ENCODE results near the gene ZBTB46. TPM values are rescaled to one million over a fixed set of nuclear protein-coding genes. Genes with fewer than 3 reads are reported as not detected.
"Not testable (repeated sequence)": the region's sequence is repeated elsewhere in the genome, so short reads cannot be mapped to it uniquely, and the experiment has no call there.

Gene ZBTB46
- total RNA-seq, 2 experiments from 2014 or later: 0.10 TPM; not detected in 1

DNA sequence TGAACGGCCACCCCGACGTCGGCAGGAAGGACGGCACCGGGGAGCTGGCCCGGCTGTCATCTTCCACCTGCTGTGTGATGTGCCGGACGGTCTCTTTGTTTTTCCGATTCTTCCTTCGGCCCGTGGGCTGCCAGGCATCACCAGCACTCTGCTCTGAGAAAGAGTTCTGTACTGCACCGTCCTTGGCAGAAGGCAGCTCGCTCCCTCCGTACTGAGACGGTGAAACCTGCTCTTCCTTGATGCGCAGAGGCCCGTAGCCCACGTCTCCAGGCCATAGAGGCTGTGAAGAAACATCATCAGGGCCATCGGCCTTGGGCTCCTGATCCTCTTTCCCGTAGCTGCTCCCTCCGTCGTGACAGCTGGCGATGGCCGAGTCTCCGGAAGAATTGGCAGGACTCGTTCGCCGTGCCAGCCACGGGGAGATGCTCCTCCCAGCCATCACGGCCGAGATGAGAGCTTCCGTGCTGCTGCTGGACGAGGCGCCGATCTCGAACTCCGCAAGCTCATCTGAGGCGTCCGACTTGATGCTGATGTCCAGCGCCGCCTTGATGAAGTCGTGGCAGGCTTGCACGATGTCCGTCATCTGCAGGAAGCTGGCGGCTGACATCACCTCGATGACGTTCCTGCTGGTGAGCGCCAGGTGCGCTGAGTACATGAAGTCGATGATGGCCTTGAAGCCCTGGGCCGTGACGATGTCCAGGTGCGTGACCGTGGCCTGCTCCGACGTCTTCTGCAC lies 41.1 kb downstream of the ZBTB46 start:
- ATAC-seq (no peak), DNase-seq (no peak)
- peaks cover 5% of the 10 kb centered on the region for H3K4me1 Mint-ChIP-seq (ENCODE audit: low read depth)
- ChIA-PET CTCF (interaction anchor here (1.3 to 1.4 kb wide), 2 partner anchors 15 to 75 kb away, joined by 3 to 4 read pairs; partner anchors contain the start of gene TPD52L2), POLR2A (no interaction called here)
- H3K27me3 Mint-ChIP-seq (ENCODE audit: low read depth): peaks cover 7% of the 10 kb centered on the region
- H3K4me3 Mint-ChIP-seq: no peak overlapping the region
- H3K27ac Mint-ChIP-seq: no peak overlapping the region
- H3K9me3 Mint-ChIP-seq (ENCODE audit: insufficient read depth): no peaks in the 10 kb centered on the region
- no peaks in the 10 kb centered on the region for H3K36me3 Mint-ChIP-seq (ENCODE audit: low read depth)

GRCh38 chr20:63787749-63788148 lies 43.3 kb downstream of the ZBTB46 start:
- Mint-ChIP-seq H3K4me1 (ENCODE audit: low read depth) (peaks cover 6% of the 10 kb centered on the region), H3K9me3 (ENCODE audit: insufficient read depth) (no peaks in the 10 kb centered on the region), H3K4me3 (no peak overlapping the region), H3K27ac (no peak overlapping the region), H3K36me3 (ENCODE audit: low read depth) (no peaks in the 10 kb centered on the region), H3K27me3 (ENCODE audit: low read depth) (no peaks in the 10 kb centered on the region)
- CTCF ChIA-PET: interaction anchor here (0.5 to 1.6 kb wide), 2 partner anchors 13 to 47 kb away, joined by 4 read pairs; no protein-coding TSS in a partner anchor
- POLR2A ChIA-PET: no interaction called here
- ATAC-seq (no peak), DNase-seq (no peak)

GRCh38 chr20:63787302-63787701 lies 43.8 kb downstream of the ZBTB46 start:
- CTCF ChIA-PET: interaction anchor here (1.3 to 2.9 kb wide), 9 partner anchors 10 to 234 kb away, joined by 3 to 17 read pairs (median 8); partner anchors contain the start of genes ARFRP1, TPD52L2 and ZGPAT
- ATAC-seq (no peak), DNase-seq (no peak)
- H3K27ac Mint-ChIP-seq: no peak overlapping the region
- H3K4me3 Mint-ChIP-seq: no peak overlapping the region
- POLR2A ChIA-PET: no interaction called here
- H3K4me1 Mint-ChIP-seq (ENCODE audit: low read depth): peaks cover 10% of the 10 kb centered on the region
- no peaks in the 10 kb centered on the region for H3K27me3 Mint-ChIP-seq (ENCODE audit: low read depth)
- H3K36me3 Mint-ChIP-seq (ENCODE audit: low read depth): no peaks in the 10 kb centered on the region
- H3K9me3 Mint-ChIP-seq (ENCODE audit: insufficient read depth): no peaks in the 10 kb centered on the region

GRCh38 chr20:63785691-63786131 lies 45.4 kb downstream of the ZBTB46 start:
- no peak overlapping the region for H3K27ac Mint-ChIP-seq
- no peak for ATAC-seq
- no peak for DNase-seq
- CTCF ChIA-PET: interaction anchor here (0.7 to 2.9 kb wide), 26 partner anchors 8 to 335 kb away, joined by 3 to 17 read pairs (median 4); partner anchors contain the start of genes ARFRP1, HELZ2, PRPF6 and PTK6
- H3K4me3 Mint-ChIP-seq: no peak overlapping the region
- POLR2A ChIA-PET: no interaction called here
- H3K36me3 Mint-ChIP-seq (ENCODE audit: low read depth): no peaks in the 10 kb centered on the region
- peaks cover 22% of the 10 kb centered on the region for H3K4me1 Mint-ChIP-seq (ENCODE audit: low read depth)
- no peaks in the 10 kb centered on the region for H3K9me3 Mint-ChIP-seq (ENCODE audit: insufficient read depth)
- no peaks in the 10 kb centered on the region for H3K27me3 Mint-ChIP-seq (ENCODE audit: low read depth)

GRCh38 chr20:63783970-63784369 lies 47.1 kb downstream of the ZBTB46 start:
- POLR2A ChIA-PET: no interaction called here
- peaks cover 22% of the 10 kb centered on the region for H3K4me1 Mint-ChIP-seq (ENCODE audit: low read depth)
- no peaks in the 10 kb centered on the region for H3K36me3 Mint-ChIP-seq (ENCODE audit: low read depth)
- CTCF ChIA-PET: interaction anchor here (1.1 to 2.2 kb wide), 4 partner anchors 8 to 246 kb away, joined by 4 to 6 read pairs (median 6); partner anchors contain the start of genes ARFRP1, PTK6 and ZGPAT
- no peak for DNase-seq
- ATAC-seq: no peak
- no peaks in the 10 kb centered on the region for H3K9me3 Mint-ChIP-seq (ENCODE audit: insufficient read depth)
- H3K27me3 Mint-ChIP-seq (ENCODE audit: low read depth): no peaks in the 10 kb centered on the region
- H3K4me3 Mint-ChIP-seq: no peak overlapping the region
- no peak overlapping the region for H3K27ac Mint-ChIP-seq

GRCh38 chr20:63782521-63782971 lies 48.5 kb downstream of the ZBTB46 start:
- Mint-ChIP-seq H3K27ac (no peak overlapping the region), H3K9me3 (ENCODE audit: insufficient read depth) (no peaks in the 10 kb centered on the region), H3K27me3 (ENCODE audit: low read depth) (no peaks in the 10 kb centered on the region), H3K36me3 (ENCODE audit: low read depth) (no peaks in the 10 kb centered on the region), H3K4me1 (ENCODE audit: low read depth) (peaks cover 22% of the 10 kb centered on the region), H3K4me3 (no peak overlapping the region)
- ChIA-PET CTCF (no interaction called here), POLR2A (no interaction called here)
- no peak for ATAC-seq
- DNase-seq: no peak

DNA sequence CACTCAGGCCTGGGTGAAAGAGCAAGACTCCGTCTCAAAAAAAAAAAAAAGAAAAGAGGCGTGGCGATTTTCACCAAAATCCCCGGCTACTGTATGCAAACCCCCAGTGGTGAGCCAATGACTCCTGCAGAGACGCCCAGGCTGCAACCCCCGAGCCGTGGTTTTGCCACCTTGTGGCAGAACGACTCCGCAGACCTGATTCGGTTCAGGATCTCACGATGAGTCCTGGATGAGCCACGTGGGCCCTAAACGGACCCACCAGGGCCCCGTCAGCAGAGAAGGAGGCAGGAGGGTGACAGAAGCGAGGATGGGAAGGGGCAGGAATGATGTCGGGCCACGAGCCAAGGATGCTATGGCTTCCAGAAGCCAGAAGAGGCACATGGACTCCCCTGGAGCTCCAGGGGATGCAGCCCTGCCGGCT lies 49.0 kb downstream of the ZBTB46 start:
- ATAC-seq: peak; percentile 85
- peak; percentile 65 for DNase-seq
- no peaks in the 10 kb centered on the region for H3K9me3 Mint-ChIP-seq (ENCODE audit: insufficient read depth)
- H3K27me3 Mint-ChIP-seq (ENCODE audit: low read depth): no peaks in the 10 kb centered on the region
- POLR2A ChIA-PET: interaction anchor here (0.6 kb wide), 1 partner anchor 245 kb away, joined by 3 read pairs; the partner anchor contains the start of gene PTK6
- peaks cover 22% of the 10 kb centered on the region for H3K4me1 Mint-ChIP-seq (ENCODE audit: low read depth)
- H3K36me3 Mint-ChIP-seq (ENCODE audit: low read depth): no peaks in the 10 kb centered on the region
- H3K27ac Mint-ChIP-seq: no peak overlapping the region
- H3K4me3 Mint-ChIP-seq: no peak overlapping the region
- CTCF ChIA-PET: no interaction called here

- ChIA-PET POLR2A (no interaction called here), CTCF (no interaction called here)
- no peaks in the 10 kb centered on the region for H3K9me3 Mint-ChIP-seq (ENCODE audit: insufficient read depth)
- no peak overlapping the region for H3K4me3 Mint-ChIP-seq
- no peaks in the 10 kb centered on the region for H3K27me3 Mint-ChIP-seq (ENCODE audit: low read depth)
- ATAC-seq (no peak), DNase-seq (no peak)
- no peaks in the 10 kb centered on the region for H3K36me3 Mint-ChIP-seq (ENCODE audit: low read depth)
- H3K4me1 Mint-ChIP-seq (ENCODE audit: low read depth): peaks cover 19% of the 10 kb centered on the region
- H3K27ac Mint-ChIP-seq: no peak overlapping the region
Measured at GRCh38 chr20:63781181-63781580, 49.9 kb downstream of the ZBTB46 start.

GRCh38 chr20:63778857-63779256 lies 52.2 kb downstream of the ZBTB46 start:
- Mint-ChIP-seq H3K4me3 (no peak overlapping the region), H3K27ac (no peak overlapping the region), H3K27me3 (ENCODE audit: low read depth) (no peaks in the 10 kb centered on the region), H3K4me1 (ENCODE audit: low read depth) (peaks cover 16% of the 10 kb centered on the region), H3K36me3 (ENCODE audit: low read depth) (no peaks in the 10 kb centered on the region), H3K9me3 (ENCODE audit: insufficient read depth) (no peaks in the 10 kb centered on the region)
- ATAC-seq: no peak
- POLR2A ChIA-PET: no interaction called here
- DNase-seq: no peak
- CTCF ChIA-PET: no interaction called here

DNA sequence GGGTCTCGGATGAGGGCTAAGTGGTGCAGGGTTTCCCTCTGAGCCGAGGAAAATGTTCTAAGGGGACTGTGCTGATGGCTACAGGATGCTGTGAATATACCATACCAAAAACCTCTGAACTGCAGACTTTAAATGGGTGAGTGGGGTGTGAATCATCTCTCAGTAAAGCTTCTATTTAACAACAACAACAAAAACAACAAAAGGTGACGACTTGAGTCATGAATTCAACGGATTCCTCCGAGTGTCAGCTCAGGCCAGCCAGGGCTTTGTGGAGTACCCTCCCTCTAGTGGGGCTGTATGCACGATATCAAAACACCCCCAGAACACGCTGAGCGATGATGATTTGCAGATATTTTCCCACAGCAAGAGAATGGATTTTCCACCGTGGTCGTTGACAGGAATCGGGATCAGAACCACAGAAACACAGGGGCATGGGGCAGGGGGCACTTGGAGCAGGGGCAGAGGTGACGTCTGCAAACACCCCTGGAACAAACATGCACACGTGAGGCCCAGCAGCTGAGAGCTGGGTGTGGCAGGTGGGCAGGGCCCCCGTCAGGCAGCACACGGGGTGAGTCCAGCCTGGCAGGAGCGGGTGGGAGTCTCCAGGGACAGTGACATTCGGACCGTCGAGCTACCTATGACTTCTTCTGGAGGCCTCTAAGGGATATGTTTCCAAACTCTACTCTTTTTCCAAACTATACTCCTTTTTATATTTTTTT lies 52.9 kb downstream of the ZBTB46 start:
- Mint-ChIP-seq H3K9me3 (ENCODE audit: insufficient read depth) (no peaks in the 10 kb centered on the region), H3K4me3 (no peak overlapping the region), H3K27me3 (ENCODE audit: low read depth) (no peaks in the 10 kb centered on the region), H3K27ac (no peak overlapping the region), H3K4me1 (ENCODE audit: low read depth) (peaks cover 16% of the 10 kb centered on the region), H3K36me3 (ENCODE audit: low read depth) (no peaks in the 10 kb centered on the region)
- ATAC-seq: no peak
- POLR2A ChIA-PET: no interaction called here
- CTCF ChIA-PET: interaction anchor here (1.6 kb wide), 1 partner anchor 8 kb away, joined by 4 read pairs; no protein-coding TSS in a partner anchor
- DNase-seq: no peak

GRCh38 chr20:63777614-63778013 lies 53.5 kb downstream of the ZBTB46 start:
- ChIA-PET POLR2A (no interaction called here), CTCF (interaction anchor here (1.6 kb wide), 1 partner anchor 9 kb away, joined by 4 read pairs; no protein-coding TSS in a partner anchor)
- DNase-seq (no peak), ATAC-seq (no peak)
- no peaks in the 10 kb centered on the region for H3K27me3 Mint-ChIP-seq (ENCODE audit: low read depth)
- no peaks in the 10 kb centered on the region for H3K9me3 Mint-ChIP-seq (ENCODE audit: insufficient read depth)
- H3K36me3 Mint-ChIP-seq (ENCODE audit: low read depth): no peaks in the 10 kb centered on the region
- peaks cover 15% of the 10 kb centered on the region for H3K4me1 Mint-ChIP-seq (ENCODE audit: low read depth)
- no peak overlapping the region for H3K27ac Mint-ChIP-seq
- H3K4me3 Mint-ChIP-seq: no peak overlapping the region

DNA sequence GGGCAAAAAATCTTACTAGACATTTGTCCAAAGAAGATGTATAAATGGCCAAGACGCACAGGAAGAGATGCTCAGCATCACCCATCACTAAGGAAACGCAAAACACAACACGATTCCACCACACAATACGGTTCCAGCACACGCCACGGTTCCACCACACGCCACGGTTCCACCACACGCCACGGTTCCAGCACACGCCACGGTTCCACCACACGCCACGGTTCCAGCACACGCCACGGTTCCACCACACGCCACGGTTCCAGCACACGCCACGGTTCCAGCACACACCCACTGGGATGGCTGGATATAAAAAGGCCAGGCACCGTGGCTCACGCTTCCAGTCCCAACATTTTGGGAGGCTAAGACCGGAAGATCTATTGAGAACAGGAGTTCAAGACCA lies 54.2 kb downstream of the ZBTB46 start:
- H3K4me3 Mint-ChIP-seq; H3K36me3 Mint-ChIP-seq (ENCODE audit: low read depth); H3K27ac Mint-ChIP-seq; H3K4me1 Mint-ChIP-seq (ENCODE audit: low read depth); ATAC-seq; H3K27me3 Mint-ChIP-seq (ENCODE audit: low read depth); DNase-seq; H3K9me3 Mint-ChIP-seq (ENCODE audit: insufficient read depth); POLR2A ChIA-PET: not testable (repeated sequence)
- CTCF ChIA-PET: interaction anchor here (1.6 kb wide), 1 partner anchor 10 kb away, joined by 4 read pairs; no protein-coding TSS in a partner anchor

Data from activated CD8-positive, alpha-beta T cell treated with anti-CD3 and anti-CD28 coated beads, Interleukin-2, amount 10 ng/mL, durations not matched to agents 7 days and 5 days (primary cell).